NCI-H128 (cell line): Measurements from ENCODE around the gene PROX1.

Source experiments
- DNase-seq: peaks from one replicate; lab custom pipeline; 2025; ENCODE audit not compliant: unreplicated experiment; lab: John Stamatoyannopoulos, UW

Gene PROX1

GRCh38 chr1:213987927-213988506, at the start of gene PROX1:
Gene PROX1, plus strand, starts transcription at chr1:213987973. Its CDS starts 8,563 bp downstream, at chr1:213996536.
- peak; percentile 70 for DNase-seq

GRCh38 chr1:213938776-213939175, 49.0 kb upstream of the PROX1 start:
- no peak for DNase-seq

GRCh38 chr1:213939888-213940287, 47.9 kb upstream of the PROX1 start:
- DNase-seq: no peak

- no peak for DNase-seq
These were observed 46.8 kb upstream of the PROX1 start for GRCh38 chr1:213940947-213941346.

- DNase-seq: no peak
These were observed 45.7 kb upstream of the PROX1 start for GRCh38 chr1:213942061-213942460.

- DNase-seq: no peak
These were observed 40.5 kb upstream of the PROX1 start for GRCh38 chr1:213947200-213947801.

- DNase-seq: no peak
These were observed 35.9 kb upstream of the PROX1 start for GRCh38 chr1:213951876-213952275.

- no peak for DNase-seq
These were observed 34.0 kb upstream of the PROX1 start for GRCh38 chr1:213953806-213954205.

- DNase-seq: no peak
These were observed 31.4 kb upstream of the PROX1 start for GRCh38 chr1:213956295-213956770.

- DNase-seq: no peak
These were observed 29.4 kb upstream of the PROX1 start for GRCh38 chr1:213958346-213958745.

GRCh38 chr1:213960963-213961362, 26.8 kb upstream of the PROX1 start:
- no peak for DNase-seq

GRCh38 chr1:213962508-213962907, 25.3 kb upstream of the PROX1 start:
- DNase-seq: no peak

GRCh38 chr1:213966122-213966521, 21.7 kb upstream of the PROX1 start:
- no peak for DNase-seq

- no peak for DNase-seq
These were observed 19.5 kb upstream of the PROX1 start for GRCh38 chr1:213968146-213968825.

GRCh38 chr1:213969958-213970555, 17.7 kb upstream of the PROX1 start:
- no peak for DNase-seq

- DNase-seq: no peak
These were observed 15.6 kb upstream of the PROX1 start for GRCh38 chr1:213972141-213972540.

GRCh38 chr1:213973129-213973528, 14.6 kb upstream of the PROX1 start:
- no peak for DNase-seq

GRCh38 chr1:213976665-213977485, 10.9 kb upstream of the PROX1 start:
- no peak for DNase-seq

- no peak for DNase-seq
These were observed 10.3 kb upstream of the PROX1 start for GRCh38 chr1:213977486-213977842.

- DNase-seq: no peak
These were observed 9.9 kb upstream of the PROX1 start for GRCh38 chr1:213977909-213978308.
